Esophagus muscularis mucosa (tissue), 4 donors: Measurements from ENCODE around the gene RNF213. TPM values are rescaled to one million over a fixed set of nuclear protein-coding genes. Genes with fewer than 3 reads are reported as not detected.

Experiments
- DNase-seq: peaks from one replicate; pipeline ENCODE4 v3.0.0-alpha.2; 2017; ENCODE audit errors: extremely low spot score
- H3K27ac ChIP-seq, 4 donors: fragments of 200-600 bp; sonication (generic); replicated peaks in 1 of 4; 1 replicate in 3 of 4; 2 replicates in 1 of 4; pipeline ENCODE4 v1.5.1; 2016 to 2019; ENCODE audit warnings: mild to moderate bottlenecking in 1 of 4
- H3K27me3 ChIP-seq, 4 donors: fragments of 200-600 bp; sonication (generic); one replicate each; pipeline versions ENCODE4 v1.5.1 to v1.6.0; 2016 to 2019
- H3K36me3 ChIP-seq, 4 donors: fragments of 200-600 bp; sonication (generic); one replicate each; pipeline ENCODE4 v1.5.1; 2016 to 2019
- H3K4me1 ChIP-seq, 4 donors: fragments of 200-600 bp; sonication (generic); one replicate each; pipeline ENCODE4 v1.5.1; 2016 to 2019
- H3K4me3 ChIP-seq, 4 donors: fragments of 200-600 bp; sonication (generic); 1 replicate in 2 of 4; 2 replicates in 2 of 4; pipeline ENCODE4 v1.5.1; 2016 to 2019; ENCODE audit warnings: mild to moderate bottlenecking in 4 of 4, moderate library complexity in 1 of 4
- H3K9me3 ChIP-seq, 4 donors: fragments of 200-600 bp; sonication (generic); 1 replicate in 3 of 4; 2 replicates in 1 of 4; pipeline ENCODE4 v1.5.1; 2016 to 2019
- EP300 ChIP-seq: sonication (generic); formaldehyde crosslinking; IDR thresholded peaks from one replicate; pipeline ENCODE4 v1.6.1; 2017; ENCODE audit warnings: antibody characterized with exemption
- POLR2A ChIP-seq: fragments of 450-650 bp; IDR thresholded peaks from one replicate; pipeline ENCODE4 v1.6.1; 2017; ENCODE audit warnings: antibody characterized with exemption, moderate library complexity, mild to moderate bottlenecking, low read depth
- POLR2AphosphoS5 ChIP-seq, 2 donors: sonication (generic); formaldehyde crosslinking; IDR thresholded peaks; one replicate each; pipeline ENCODE4 v1.6.1; 2017; ENCODE audit warnings: antibody characterized with exemption in 2 of 2
- WGBS: methylation state at CpG from one replicate; pipeline ENCODE4 v1.1.5; 2018; 5-methylcytosine and 5-hydroxymethylcytosine counted together
- intact Hi-C: fragments of 100-400 bp; cut with DNase I; formaldehyde crosslinking; loops from one replicate; pipeline ENCODE4 v1.15.1; 2023
- total RNA-seq, 4 donors: library from RNA; depleted of rRNA; stranded (reverse); fragments of >200 nt; gene quantifications; one replicate each; pipeline versions ENCODE4 v1.1.0 to v1.2.1, GENCODE V29; 2016
- TF ChIP-seq, protein P1 (sequence below), 3 experiments: fragments of 200-600 bp in 2 of 3; fragments of 450-650 bp in 1 of 3; sonication (generic) in 2 of 3; IDR thresholded peaks; one replicate each; pipeline ENCODE4 v1.5.1; 2017 to 2019; ENCODE audit warnings: antibody characterized with exemption in 3 of 3, mild to moderate bottlenecking in 2 of 3, moderate library complexity in 1 of 3

The RNF213 gene
- total RNA-seq, 4 donors from 2014 or later, result 55.8 to 85.7 (median 75.9) TPM

DNA sequence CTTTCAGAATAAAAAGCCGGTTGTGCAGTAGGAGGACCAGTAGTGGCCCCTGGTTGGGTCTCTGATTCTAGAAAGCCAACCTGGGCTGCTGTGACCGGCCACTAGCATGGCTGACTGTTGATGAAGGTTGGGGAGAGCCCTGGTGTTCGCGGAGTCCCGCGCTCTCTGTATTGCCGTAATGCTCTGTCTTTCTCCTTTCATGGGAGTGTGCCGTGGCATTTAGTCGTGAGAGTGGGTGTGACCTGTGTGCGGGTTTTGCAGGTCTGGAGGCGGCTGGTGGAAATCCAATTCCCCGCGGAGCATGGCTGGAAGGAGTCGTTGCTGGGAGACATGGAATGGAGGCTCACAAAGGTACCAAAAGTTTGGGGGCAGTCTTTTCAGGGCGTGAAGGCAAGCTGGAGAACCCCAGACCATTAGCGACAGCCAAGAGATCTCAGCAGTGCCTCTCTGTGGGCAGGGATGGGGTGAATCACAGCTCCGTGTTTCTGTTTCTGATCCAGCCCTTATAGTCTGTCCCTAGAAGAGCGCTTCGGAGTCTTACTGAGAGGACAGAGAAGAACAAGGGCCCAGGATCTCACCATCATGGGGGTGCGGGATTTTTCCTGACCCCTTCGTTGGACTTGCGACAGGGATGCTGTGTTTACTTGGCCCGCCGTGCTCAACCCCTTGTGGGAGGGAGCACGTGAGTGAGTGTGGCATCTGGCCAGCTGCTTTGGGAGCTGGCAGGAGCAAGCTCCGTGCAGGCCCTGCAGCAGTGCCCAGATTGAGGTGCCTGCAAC is 56.5 kb downstream of the RNF213 start:
- Histone ChIP-seq H3K4me3 (no peak overlapping the region), H3K36me3 (peaks cover 48 to 81% (median 75%) of the 10 kb centered on the region in 4 donors), H3K4me1 (peaks cover 0 to 8% (median 2%) of the 10 kb centered on the region in 4 donors), H3K9me3 (no peaks in the 10 kb centered on the region), H3K27me3 (no peaks in the 10 kb centered on the region), H3K27ac (no peak overlapping the region)
- WGBS, result 93% methylated on average over 19 of the region's 26 CpGs
- TF ChIP-seq POLR2A, result no peak
- TF ChIP-seq, protein P1, sequence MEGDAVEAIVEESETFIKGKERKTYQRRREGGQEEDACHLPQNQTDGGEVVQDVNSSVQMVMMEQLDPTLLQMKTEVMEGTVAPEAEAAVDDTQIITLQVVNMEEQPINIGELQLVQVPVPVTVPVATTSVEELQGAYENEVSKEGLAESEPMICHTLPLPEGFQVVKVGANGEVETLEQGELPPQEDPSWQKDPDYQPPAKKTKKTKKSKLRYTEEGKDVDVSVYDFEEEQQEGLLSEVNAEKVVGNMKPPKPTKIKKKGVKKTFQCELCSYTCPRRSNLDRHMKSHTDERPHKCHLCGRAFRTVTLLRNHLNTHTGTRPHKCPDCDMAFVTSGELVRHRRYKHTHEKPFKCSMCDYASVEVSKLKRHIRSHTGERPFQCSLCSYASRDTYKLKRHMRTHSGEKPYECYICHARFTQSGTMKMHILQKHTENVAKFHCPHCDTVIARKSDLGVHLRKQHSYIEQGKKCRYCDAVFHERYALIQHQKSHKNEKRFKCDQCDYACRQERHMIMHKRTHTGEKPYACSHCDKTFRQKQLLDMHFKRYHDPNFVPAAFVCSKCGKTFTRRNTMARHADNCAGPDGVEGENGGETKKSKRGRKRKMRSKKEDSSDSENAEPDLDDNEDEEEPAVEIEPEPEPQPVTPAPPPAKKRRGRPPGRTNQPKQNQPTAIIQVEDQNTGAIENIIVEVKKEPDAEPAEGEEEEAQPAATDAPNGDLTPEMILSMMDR (IDR thresholded peaks at IDR 0.05), result no peak
- no peak for TF ChIP-seq POLR2AphosphoS5 (IDR thresholded peaks at IDR 0.05)
- no peak for TF ChIP-seq EP300
- intact Hi-C loops, result no loop called here
- DNase-seq, result no peak

DNA sequence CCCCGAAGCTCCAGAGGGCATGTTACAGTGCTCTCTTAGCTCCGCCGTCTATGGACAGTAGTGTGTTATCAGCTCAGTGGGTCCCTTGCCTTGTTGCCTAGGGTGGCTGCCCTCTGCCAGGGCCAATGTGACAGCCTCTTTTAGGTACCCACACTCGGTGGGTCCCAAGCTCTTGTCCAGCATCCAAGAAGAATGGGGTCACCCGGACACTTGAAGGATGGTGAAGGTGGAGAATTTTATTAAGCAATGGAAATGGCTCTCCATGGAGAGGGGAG is 57.0 kb downstream of the RNF213 start:
- H3K4me3 ChIP-seq, result no peak overlapping the region
- H3K27me3 ChIP-seq, result no peaks in the 10 kb centered on the region
- intact Hi-C loops, result no loop called here
- 85% methylated on average over 2 of the region's 5 CpGs for WGBS
- peaks cover 46 to 81% (median 77%) of the 10 kb centered on the region in 4 donors for H3K36me3 ChIP-seq
- no peak for TF ChIP-seq POLR2A
- TF ChIP-seq, protein P1 (IDR thresholded peaks at IDR 0.05), result no peak
- TF ChIP-seq POLR2AphosphoS5 (IDR thresholded peaks at IDR 0.05), result no peak
- TF ChIP-seq EP300, result no peak
- no peak overlapping the region for H3K27ac ChIP-seq
- H3K9me3 ChIP-seq, result no peaks in the 10 kb centered on the region
- DNase-seq, result no peak
- H3K4me1 ChIP-seq, result peaks cover 0 to 8% (median 2%) of the 10 kb centered on the region in 4 donors

DNA sequence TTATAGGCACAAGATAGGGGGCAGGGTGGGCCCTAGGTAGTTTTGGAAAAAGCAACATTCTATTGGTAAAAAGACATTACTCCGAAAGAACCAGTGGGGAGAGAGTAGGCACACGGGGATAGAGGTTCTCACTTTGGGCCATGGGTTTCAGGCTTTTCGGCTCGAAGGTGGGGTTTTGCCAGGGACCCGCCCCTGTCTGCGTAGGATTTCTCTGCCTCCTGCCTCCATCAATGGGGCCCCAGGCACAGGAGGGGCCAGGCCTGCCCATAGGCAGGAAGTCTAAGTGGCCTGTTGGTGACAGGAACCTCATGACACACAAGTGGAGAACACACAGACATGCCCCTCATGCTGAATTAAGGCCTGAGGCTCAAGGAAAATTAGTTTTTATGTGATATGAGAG is 57.5 kb downstream of the RNF213 start:
- no peak for DNase-seq
- intact Hi-C loops, result no loop called here
- Histone ChIP-seq H3K27ac (no peak overlapping the region), H3K9me3 (no peaks in the 10 kb centered on the region), H3K4me1 (peaks cover 0 to 8% (median 2%) of the 10 kb centered on the region in 4 donors), H3K27me3 (no peaks in the 10 kb centered on the region), H3K36me3 (peaks cover 45 to 81% (median 77%) of the 10 kb centered on the region in 4 donors), H3K4me3 (no peak overlapping the region)
- 99% methylated on average over 6 of the region's 6 CpGs for WGBS
- TF ChIP-seq POLR2AphosphoS5 (IDR thresholded peaks at IDR 0.05) (no peak), POLR2A (no peak), EP300 (no peak)
- TF ChIP-seq, protein P1 (IDR thresholded peaks at IDR 0.05), result no peak

DNA sequence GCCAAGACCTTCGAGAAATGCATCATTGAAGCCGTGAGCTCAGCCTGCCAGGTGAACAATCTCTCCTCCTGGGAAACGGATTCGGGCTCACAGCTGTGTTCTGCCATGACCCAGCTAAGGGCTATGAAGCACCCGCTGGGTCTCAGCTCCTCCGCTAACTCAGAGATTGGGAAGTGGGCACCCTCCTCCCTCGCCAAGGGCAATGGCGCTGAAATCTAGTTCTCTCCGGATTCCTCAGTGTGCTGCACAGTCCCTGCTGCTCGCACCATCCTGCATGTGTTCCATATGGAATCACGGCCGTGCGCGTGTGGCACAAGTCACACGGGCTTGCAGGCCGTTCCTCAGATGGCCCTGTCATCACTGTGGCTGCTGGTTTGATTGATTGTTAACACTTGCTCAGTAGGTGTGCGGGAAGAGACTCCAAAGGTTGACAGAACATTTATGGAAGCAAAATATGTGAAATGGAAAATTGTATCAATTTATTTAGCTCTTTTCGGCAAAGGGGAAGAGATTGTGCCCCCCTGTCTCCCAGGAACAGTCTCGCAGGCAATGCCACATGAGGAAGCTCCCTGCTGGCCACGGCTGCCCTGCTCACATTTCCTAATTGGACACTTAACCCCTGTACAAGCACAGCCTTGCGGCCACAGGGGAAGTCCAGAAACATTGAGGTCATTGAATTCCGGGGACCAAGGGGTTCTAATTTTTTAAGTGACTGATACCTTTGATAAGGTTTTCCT is 58.8 kb downstream of the RNF213 start:
- Histone ChIP-seq H3K27ac (no peak overlapping the region), H3K27me3 (no peaks in the 10 kb centered on the region), H3K4me1 (peaks cover 0 to 8% (median 2%) of the 10 kb centered on the region in 4 donors), H3K9me3 (no peaks in the 10 kb centered on the region), H3K4me3 (no peak overlapping the region), H3K36me3 (peaks cover 45 to 88% (median 79%) of the 10 kb centered on the region in 4 donors)
- no peak for DNase-seq
- TF ChIP-seq EP300, result no peak
- TF ChIP-seq POLR2AphosphoS5 (IDR thresholded peaks at IDR 0.05), result no peak
- TF ChIP-seq POLR2A, result no peak
- TF ChIP-seq, protein P1 (IDR thresholded peaks at IDR 0.05), result no peak
- 87% methylated on average over 20 of the region's 22 CpGs for WGBS
- intact Hi-C loops, result no loop called here
